GM04504 (cell line): ENCODE data around the gene TANGO6.
A peak's percentile ranks its signal among the peaks of the same experiment; 100 is the strongest.
"Not testable (repeated sequence)": the region's sequence is repeated elsewhere in the genome, so short reads cannot be mapped to it uniquely, and the experiment has no call there.

Experiments used
- DNase-seq: peaks from one replicate; pipeline ENCODE4 v3.0.0-alpha.2; 2012; ENCODE audit warnings: low read depth

TANGO6 gene

DNA sequence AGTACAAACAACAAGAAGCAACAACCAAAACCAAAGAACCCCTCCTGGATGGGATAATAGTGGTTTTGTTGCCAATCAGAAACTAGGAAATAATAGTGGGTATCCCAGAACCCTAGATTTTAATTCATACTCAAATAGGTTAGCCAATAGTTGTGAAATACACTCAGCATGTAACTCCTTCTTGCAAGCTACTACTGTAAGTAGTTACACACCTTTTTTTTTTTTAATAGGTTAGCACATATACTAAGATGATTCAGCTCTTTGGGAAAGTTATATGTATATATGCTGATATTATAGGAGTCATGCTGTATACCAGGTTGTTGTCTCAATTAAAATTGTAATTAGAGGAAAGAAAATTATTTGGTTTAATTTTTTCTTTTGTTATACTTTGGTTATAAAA is 169.6 kb downstream of the TANGO6 start:
- no peak for DNase-seq

DNA sequence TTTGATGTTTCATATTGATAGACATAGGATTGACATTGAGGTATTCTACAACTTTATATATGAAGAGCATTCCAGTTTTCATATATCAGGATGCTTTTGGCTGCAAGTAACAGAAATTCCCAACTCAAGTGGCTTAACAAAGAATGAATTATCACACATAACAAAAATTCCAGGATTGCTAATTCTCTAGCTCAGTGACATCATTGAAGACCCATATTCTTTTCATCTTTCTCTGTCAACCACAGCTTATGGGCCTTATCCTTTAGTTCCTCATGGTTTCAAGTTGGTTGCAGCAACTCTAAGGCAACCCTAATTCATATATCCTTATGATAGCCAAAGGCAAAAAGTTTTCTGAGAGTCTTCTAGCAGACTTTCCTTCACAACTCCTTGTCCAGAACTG is 170.7 kb downstream of the TANGO6 start:
- DNase-seq: no peak

DNA sequence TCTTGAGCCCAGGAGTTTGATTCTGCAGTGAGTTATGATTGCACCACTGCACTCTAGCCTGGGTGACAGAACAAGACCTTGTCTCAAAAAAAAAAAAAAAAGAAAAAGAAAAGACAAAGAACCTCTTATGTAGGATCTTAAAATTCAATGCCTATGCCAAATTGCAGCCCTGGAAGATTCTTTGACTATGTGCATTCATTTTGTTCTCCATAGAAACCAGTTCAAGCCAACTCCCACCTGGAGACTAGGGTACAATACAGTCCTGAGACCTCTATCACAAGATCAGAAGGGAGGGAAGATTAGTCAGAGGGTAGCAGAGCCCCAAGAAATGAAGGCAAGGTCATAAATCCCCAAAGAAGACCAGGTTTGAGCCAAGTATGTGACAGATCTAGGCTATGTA is 171.5 kb downstream of the TANGO6 start:
- no peak for DNase-seq

DNA sequence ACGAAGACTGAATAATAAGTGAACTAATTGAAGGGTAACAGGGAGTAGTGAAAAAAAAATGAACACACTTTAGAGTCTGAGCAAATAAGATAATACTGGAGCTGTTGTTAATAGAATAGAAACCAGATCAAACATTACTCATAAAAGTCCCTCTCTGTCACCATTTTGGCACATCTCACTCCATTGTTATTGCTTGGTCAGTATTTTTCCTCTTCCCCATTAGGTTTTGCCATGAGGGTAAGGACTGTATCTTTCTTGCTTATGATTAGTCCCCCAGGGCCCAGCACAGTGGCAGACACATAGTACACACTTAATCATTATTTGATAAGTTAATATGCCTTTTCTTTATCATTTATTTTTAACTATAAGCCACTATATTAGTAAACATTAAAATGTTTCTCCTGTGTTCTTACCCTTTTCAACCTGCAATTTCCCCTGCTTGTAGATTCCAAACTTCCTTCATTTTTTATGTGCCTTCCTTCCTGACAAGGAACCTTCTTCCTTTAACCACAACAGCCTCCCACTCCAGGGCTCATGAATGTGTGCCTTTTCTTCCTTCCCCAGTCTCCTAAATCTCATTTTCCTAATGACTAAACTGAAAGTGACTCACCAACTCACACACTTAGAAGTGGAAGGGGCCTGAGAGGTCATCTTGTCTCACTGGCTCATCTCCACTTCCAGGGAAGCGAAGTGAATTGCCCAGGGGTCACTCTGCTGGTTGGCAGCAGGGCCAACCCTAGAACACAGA is 173.9 kb downstream of the TANGO6 start:
- DNase-seq: peak; percentile 24

DNA sequence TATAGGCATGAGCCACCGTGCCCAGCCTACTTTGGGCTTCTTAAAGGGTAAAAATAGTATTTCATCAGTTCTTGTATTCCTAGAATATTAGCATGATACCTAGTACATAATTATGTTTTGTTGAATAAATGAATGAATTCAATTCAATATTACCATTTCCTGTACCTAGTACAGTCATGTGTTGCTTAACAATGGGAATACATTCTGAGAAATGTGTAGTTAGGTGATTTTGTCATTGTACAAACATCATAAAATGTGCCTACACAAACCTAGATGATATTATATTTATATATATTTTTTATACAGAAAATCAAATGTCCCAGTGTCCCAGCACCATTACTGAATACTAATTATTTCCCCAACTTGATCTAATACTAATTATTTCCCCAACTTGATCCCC is 176.5 kb downstream of the TANGO6 start:
- no peak for DNase-seq

DNA sequence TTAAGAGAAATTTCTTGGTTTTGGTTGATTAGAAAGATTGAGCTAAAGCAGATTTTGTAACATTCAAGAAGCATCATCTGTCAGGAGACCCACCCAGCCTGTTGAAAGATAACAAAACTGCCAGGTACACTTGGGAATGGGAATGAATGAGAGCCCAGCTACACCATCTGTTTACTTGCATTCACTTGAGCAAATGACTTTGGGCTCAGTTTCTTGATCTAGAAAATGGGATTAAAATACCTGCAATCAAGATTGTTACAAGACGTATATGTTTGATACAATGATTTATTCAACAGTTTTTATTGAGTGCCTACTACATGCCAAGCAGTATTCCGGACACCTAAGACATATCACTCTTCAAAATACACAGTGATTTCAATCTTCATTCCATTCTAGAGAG is 185.8 kb downstream of the TANGO6 start:
- DNase-seq: no peak

DNA sequence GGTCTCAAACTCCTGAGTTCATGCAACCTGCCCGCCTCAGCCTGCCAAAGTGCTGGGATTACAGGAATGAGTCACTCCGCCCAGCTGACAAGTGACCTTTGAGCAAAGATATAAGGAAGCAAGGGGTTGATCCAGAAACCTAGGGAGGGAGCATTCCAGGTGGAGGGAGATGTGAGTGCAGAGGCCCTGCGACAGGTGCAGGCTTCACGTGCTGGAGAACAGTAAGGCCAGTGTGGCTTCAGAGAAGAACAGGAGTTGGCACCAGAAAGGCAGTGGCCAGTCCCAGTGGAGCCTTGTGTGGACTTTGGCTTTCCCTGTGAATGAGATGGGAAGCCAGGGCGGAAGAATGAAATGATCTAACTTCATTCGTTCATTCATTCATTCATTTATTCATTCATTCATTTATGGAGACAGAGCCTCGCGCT is 188.6 kb downstream of the TANGO6 start:
- DNase-seq: no peak

DNA sequence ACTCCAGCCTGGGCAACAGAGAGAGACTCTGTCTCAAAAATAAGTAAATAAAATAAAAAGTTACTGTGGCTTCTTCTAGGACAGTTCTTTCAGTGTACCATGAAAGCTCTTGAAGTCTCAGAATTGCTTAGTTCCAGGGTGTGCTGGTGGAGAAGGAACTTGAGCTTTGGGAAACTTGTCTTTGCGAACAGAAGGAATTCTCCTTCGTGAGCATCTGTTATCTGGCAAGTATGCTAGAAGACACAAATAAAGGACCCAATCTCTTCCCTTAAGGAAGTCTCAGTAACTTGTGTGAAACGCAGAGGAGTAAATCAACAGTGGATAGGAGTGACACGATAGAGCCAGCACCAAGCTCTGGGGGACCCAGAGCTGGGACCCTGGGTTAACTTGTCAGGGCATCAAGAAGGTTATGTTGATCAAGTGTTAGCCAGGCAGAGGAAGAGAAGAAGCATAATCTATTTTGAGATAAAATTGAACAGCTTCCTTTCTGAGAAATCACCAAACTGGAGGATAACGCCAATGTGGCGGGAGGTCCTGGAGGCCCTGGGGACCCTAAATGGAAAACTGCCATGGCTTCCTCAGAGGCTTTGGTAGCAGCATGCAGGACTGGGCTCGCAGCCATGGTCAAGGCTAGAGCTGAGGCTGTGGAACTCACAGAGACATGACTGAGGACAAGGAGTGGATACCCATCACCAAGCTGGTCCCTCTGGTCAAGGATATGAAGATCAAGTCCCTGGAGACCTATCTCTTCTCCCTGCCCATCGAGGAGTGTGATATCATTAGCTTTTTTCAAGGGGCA is 190.0 kb downstream of the TANGO6 start:
- no peak for DNase-seq

DNA sequence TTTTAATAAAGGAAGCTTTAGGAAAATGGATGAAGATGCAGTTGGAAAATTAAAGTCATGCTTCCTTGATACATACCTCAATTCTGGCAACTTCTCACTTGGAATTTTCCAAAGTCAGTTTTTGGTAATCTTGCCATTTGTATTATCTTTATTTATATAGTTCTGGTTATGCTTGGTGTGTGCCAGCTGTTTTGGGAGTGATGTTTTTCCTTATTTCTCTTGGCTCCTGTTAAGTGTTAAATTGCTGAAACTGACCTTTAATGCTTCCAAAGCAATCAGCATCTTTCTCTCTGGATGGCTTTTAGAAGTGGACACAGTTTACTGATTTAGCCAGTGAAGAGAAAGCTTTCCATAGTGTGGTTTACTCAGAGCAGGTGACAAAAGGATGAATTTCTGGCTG is 192.0 kb downstream of the TANGO6 start:
- no peak for DNase-seq

DNA sequence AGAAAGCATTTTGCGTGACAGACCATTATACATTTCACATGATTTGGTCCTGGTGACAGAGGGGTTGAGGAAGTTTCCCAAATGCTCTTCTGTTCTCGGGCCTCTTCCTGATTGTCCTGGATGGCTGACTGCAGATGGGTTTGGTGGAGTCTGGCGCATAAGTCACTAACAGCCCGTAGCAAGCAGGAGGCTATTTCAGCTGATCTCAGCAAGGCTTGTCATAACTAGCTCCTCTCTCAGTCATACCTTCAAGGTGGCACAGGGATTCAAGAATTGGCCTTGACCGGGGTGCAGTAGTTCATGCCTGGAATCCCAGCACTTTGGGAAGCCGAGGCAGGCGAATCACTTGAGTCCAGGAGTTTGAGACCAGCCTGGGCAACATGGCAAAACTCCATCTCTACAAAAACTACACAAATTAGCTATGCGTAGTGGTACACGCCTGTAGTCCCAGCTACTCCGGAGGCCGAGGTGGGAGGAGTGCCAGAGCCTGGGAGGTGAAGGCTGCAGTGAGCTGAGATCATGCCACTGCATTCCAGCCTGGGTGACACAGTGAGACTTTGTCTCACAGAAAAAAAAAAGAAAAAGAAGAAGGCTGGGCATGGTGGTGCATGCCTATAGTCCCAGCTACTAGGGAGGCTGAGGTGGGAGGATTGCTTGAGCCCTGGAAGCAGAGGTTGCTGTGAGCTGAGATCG is 193.2 kb downstream of the TANGO6 start:
- DNase-seq: no peak

DNA sequence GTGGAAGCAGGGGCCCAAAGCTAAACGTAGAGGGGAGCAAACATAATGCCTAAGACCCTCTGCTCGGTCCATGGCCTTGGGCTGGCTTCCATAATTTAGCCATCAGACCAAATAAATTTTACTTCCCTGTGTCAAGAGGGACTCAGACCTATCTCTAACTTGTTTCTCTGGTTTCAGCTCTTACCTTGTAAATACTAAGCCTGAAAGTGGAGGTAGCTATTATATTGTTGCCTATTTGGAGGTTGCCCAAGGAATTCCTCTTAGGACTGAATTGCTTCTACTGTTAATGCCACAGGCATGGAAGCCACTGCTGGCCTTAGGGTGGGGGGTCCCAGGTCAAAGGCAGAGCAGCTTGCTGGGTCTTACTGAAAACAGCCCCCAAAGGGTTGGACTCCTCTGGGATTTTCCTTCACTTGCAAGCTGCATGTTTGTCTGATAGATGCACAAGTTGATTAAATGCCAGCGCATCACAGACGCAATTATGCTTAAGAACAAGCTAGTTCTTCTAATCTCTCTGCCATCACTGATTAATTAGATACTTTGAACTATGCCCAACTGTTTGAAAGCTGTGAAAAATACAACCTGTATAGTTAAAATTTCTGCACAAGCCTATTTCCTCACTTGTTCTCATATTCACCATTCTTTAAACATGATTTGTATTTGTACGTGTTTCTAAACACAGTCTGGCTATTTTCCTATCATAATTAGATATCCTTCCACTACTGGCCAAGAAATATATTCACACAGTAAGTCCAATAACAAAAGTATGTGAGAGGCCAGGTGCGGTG is 194.2 kb downstream of the TANGO6 start:
- no peak for DNase-seq

DNA sequence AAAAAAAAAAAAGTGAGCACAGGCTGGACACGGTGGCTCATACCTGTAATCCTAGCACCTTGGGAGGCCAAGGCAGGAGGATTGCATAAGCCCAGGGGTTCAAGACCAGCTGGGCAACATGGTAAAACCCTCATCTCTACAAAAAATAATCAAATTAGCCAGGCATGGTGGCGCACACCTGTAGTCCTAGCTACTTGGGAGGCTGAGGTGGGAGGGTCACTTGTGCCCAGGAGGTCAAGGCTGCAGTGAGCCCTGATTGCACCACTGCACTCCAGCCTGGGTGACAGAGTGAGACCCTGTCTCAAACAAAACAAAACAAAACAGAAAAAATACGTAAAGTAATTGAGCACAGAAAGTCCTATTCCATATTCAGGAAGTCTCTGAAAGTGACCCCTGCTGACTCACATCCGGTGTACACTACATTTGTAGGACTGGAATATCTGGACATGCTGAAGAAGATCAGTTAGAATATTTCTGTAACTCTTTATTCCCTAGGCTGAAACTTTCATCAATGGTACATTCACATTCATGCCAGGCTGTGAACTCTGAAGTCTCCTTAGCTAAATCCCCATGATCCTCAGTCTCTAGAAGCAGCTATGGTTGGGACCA is 196.1 kb downstream of the TANGO6 start:
- no peak for DNase-seq

DNA sequence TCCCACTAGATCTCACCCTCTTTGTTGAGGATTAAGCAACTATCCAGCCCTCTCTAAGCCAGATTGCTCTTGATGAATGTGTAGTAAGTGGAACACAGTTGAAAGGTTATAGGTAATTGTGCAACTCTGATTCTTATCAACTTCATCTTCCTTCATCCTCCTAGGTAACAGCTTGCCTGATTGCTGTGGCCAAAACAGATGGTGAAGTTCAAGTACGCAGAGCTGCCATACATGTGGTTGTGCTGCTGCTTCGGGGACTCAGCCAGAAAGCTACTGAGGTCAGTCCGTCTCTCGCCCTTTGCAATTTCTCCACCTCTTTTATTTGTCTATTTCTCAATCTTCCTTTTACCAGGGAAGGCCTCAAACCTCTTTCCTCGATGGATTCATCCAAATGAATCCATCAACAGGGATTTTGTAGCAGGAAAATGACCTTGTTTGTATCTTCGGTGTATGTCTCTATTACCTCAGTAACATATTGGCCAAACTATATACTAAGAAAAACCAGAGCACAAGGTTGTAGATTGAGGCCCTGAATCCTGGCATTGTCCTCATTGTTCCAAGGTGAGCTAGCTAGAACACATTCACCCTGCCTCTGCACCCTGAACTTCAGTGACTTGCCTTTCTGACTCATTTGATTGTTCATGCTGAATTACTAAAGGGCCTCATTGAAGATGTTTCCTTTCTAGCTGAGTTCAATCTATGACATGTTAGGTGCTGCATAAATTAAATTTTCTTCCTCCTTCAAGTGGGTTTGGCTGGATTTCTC is 197.0 kb downstream of the TANGO6 start:
- DNase-seq: peak; percentile 8

DNA sequence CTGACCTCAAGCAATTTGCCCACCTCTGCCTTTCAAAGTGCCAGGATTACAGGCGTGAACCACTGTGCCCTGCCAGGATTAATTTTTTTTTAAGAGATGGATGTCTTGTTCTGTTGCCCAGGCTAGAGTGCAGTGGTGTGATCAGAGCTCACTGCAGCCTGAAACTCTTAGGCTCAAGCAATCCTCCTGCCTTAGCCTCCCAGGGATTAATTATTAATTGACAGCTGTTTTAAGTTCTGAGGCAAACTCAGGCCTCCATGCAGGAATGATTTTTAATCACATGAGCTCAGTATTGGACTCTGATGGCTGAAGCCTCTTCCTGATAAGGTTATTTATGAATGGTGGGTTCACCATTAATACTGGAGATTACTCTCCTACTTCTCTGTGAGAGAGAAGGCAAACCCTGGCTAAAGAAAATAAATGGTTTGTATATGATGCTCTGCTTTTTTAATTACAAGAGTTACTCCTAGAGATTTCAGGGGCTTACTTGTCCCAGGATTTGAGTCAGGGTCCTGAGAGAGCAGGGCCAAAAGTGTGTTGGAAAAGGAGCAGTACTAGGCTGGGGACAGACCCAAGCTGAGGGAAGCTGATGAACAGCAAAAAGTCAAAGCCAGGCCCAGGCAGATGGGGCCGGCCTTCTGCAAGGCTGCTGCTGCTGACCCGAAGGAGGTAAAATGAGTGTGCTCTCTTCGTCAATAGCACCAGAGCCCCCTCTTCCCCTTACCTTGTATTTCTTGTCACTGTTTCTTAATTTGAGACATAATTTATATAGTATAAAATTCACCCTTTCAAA is 205.2 kb downstream of the TANGO6 start:
- DNase-seq: no peak

DNA sequence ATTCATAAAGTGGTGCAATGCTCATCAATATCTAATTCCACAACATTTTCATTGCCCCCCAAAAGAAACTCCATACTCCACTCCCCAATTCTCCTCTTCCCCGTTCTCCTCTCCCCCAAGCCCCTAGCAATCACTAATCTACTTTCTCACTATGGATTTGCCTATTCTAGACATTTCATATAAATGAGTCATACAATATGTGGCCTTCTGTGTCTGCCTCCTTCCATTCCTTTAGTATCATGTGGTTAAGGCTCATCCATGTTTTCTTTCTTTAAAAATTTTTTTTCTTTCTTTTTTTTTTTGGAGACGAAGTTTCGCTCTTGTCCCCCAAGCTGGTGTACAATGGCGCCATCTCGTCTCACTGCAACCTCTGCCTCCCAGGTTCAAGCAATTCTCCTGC is 205.8 kb downstream of the TANGO6 start:
- DNase-seq: peak; percentile 10

DNA sequence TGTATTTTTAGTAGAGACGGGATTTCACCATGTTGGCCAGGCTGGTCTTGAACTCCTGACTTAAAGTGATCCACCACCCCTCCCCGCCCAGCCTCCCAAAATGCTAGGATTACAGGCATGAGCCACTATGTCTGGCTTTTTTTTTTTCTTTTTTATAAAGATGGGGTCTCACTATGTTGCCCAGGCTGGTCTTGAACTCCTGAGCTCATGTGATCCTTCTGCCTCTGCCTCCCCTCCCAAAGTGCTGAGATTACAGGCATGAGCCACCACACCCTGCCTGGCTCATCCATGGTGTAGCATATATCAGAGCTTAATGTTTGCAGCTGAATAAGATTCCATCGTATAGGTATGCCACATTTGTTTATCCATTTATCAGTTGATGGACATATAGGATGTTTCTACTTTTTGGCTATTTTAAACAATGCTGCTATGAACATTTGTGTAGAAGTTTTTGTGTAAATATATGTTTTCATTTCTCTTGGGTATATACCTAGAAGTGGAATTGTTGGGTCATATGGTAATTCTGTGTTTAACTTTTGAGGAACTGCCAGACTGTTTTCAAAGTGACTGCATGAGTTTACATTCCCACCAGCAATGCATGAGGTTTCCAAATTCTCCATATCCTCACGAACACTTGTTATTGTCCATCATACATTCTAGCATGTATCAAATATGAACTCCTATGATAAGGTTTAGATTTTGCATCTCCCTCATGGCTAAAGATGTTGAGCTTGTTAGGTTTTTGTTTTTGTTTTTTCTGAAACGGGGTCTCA is 206.5 kb downstream of the TANGO6 start:
- no peak for DNase-seq

DNA sequence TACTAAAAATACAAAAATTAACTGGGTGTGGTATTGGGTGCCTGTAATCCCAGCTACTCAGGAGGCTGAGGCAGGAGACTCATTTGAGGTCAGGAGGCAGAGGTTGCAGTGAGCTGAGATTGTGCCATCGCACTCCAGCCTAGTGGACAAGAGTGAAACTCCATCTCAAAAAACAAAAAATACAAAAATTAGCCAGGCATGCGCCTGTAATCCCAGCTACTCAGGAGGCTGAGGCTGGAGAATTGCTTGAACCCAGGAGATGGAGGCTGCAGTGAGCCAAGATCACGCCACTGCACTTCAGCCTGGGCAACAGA is 208.1 kb downstream of the TANGO6 start:
- not testable (repeated sequence) for DNase-seq

DNA sequence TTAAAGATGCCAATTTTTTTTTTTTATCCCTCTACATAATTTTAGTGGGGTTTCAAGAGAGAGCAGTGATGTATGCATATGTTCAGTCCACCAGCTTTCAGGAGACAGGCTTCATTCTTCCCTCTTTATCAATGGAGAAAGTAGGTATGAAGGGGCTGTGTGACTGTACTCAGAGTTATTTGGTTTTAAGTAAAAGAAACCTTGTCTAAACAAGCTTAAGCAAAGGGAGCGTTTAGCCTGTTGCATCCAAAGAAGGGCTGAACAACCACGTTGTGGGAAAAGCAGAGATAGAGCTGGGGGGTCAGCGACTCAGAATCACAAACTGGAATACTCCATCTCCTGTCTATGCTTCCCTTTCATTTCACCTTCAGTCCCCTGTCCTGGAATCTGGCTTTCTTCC is 211.7 kb downstream of the TANGO6 start:
- no peak for DNase-seq

DNA sequence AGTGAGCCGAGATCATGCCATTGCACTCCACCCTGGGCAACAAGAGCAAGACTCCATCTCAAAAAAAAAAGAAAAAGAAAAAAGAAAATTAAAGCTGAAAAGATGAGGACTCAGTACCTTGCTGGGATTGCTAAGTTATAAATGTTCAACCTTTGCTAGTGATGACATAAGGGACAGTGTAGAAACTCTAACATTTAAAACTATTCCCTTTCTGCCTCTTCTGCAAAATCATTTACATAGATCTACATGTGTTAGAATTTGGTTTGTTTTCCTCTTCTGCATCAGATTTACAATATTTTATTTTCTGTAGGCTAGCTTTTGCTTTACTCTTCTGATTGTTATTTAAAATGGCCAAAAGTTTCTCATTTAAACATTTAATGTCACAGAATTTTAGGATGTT is 212.6 kb downstream of the TANGO6 start:
- no peak for DNase-seq

DNA sequence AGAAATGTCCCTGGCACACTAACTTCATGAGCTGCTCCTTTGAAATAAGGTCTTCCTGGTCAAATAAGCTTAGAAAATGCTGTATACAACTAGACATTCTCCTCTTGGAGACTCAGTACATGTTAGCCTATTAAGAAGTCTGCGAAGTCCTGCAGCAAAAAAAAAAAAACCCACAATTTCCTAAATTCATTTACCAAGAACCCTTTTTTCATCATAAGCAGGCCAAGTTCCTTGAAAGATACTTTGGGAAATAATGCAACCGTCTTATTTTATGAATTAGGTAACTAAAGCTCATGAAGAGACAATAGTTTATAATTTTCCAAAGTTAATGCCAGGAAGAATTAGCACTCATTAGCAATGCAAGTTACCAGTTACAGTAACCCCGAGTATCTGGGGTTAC is 213.1 kb downstream of the TANGO6 start:
- no peak for DNase-seq
